GM18861 (cell line): Measurements from ENCODE around the gene KPTN.

ENCODE experiments used
- ATAC-seq: cut with Tn5 transposase; IDR thresholded peaks from one replicate; pipeline ENCODE4 v1.9.1; 2021; ENCODE audit not compliant: unreplicated experiment

The KPTN gene

DNA sequence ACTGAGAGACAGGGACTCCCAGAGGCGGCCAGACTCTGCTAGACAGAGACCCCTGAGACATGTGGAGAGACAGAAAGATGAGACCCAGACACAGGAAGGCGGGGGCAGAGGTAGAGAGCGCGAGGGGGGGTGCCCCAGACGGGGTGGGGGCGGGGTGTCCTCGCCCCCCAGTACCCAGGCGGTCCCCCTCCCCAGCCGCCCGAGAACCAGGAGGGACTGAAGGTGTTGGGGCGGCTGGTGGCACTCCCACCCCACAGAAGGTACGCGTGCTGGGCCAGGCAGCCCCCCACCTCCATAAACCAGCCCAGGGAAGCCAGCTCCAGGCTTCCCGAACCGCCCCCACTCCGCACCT lies 12.7 kb downstream of the KPTN start:
- ATAC-seq, result no peak

- ATAC-seq, result no peak
Measured at GRCh38 chr19:47470447-47471195, 13.4 kb downstream of the KPTN start.

DNA sequence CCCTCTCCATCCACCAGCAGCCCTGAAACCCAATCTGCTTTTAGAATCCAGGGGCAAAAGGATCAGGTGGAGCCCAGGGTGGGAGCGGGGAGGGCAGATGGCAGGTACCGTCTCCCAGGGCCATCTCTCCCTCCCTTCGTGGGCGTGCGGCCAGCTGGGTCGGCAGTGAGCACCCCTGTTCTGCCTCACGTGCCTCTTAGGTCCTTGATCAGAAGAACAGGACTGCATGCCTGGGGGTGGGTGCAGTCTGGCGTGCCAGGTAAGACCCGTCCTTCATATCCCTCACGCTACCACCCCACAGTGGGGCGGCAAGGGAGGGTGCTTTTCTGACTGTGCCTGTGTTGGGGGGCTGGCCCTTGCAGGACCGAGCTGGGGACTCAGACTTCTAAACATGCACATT lies 14.3 kb downstream of the KPTN start:
- no peak for ATAC-seq

DNA sequence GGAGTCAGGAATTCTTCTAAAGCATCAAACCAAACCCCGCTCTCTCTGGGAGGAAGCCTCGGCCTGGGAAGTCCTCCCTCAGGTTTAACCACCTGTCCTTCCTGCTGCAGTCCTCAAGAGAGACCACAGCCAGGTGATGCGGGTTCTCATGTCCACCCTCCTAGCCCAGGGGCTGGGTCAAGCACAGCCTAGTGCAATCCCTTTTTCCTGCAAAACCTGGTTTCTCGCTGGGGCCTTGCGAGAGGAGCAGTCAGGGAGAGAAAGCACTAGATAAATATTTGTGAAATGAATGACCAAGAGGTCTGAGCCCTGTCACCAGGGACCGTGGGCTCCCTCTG lies 14.7 kb downstream of the KPTN start:
- ATAC-seq, result no peak

- ATAC-seq, result no peak
Measured at GRCh38 chr19:47467914-47468313, 16.1 kb downstream of the KPTN start.

- ATAC-seq, result no peak
Measured at GRCh38 chr19:47465957-47466356, 18.1 kb downstream of the KPTN start.

DNA sequence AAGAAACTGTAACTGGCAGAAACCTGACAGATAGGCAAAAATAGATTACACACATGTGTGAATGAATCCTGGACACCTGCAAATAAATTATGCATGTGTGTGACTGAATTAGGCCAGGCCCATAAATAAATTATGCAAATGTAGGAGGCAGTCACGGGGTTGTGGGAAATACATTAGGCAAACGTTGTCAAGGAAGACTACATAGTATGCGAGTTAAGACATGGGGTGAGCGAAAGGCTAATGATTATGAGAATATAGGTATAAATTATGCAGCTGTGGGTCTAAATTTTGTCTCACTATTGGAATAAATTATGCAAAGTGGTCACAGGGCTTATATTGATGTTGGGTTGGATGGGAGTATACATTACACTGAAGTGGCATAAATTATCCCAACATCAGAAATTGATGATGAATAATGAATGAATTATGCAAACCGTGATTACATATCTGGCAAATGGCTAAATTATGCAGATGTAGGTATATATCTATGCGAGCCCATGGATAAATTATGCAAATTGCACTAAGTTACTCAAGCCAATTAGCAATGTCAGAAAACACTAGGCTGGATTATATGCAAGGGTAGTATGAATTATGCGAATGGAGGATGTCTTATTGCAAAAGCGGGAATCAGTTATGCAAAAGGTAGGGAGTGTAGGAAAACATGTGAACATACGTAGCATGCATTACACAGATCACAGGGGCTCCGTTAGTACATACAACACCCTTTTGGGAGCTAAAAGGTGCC lies 19.2 kb downstream of the KPTN start:
- no peak for ATAC-seq

- ATAC-seq, result no peak
Measured at GRCh38 chr19:47461876-47462275, 22.1 kb downstream of the KPTN start.

- no peak for ATAC-seq
Measured at GRCh38 chr19:47459477-47459876, 24.5 kb downstream of the KPTN start.

GRCh38 chr19:47458672-47459071 lies 25.3 kb downstream of the KPTN start:
- ATAC-seq, result no peak

- ATAC-seq, result no peak
Measured at GRCh38 chr19:47456721-47457474, 27.1 kb downstream of the KPTN start.

GRCh38 chr19:47450478-47450877 lies 33.5 kb downstream of the KPTN start:
- no peak for ATAC-seq

DNA sequence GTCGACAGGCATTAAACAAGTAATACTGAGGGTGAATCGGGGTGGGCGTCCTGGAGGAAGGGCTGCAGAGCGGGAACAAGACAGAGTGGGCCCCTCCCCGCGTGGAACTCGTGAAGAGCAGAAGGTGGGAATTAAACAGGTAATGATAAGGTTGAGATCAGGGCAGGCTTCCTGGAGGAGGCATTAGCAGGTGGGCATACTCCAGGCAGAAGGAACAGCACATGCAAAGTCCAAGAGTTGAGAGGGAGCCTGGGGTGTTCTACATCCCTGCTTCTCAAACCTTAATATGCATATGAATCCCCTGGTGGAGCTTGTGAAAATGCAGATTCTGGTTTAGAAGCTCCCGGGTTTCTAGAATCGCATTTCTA lies 35.7 kb downstream of the KPTN start:
- no peak for ATAC-seq

GRCh38 chr19:47447470-47448359 lies 36.3 kb downstream of the KPTN start:
- ATAC-seq, result no peak

DNA sequence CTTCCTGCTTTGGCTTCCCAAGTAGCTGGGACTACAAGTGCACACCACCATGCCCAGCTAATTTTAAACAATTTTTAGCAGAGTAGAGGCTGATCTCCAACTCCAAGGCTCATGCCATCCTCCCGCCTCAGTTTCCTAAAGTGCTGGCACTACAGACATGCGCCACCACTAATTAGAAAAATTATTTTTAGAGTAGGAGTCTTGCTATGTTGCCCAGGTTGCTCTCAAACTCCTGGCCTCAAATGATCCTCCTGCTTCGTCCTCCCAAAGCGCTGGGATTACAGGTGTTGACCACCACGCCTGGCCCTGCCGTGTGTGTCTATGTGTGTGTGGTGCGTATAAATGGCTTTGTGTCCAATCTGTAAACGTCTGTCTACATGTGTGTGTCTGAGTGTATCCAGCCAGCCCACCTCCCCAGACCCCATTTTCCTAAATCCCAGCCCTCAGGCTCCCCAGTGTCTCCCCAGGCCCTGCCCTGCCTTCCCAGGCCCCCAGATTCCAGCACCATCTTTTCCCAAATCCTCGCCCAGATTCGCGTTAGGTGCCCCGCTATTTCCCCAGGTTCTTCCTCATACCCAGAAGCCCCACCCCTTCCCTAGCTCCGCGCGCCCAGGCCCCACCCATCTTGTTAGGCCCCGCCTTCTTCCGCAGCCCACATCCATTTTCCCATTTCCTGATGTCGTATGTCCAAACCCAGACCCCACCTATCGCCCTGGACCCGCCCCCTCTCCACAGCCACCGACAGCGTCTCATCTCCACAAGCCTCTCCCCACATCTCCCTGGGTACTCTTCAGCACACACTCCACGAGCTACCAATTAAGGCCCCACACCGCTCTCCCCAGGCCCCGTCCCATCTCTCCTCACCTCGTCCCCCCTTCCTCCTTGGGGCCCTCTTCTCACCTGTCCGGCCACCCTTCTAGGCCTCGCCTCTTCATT lies 37.2 kb downstream of the KPTN start:
- no peak for ATAC-seq

- ATAC-seq, result no peak
Measured at GRCh38 chr19:47445937-47446402, 38.0 kb downstream of the KPTN start.

DNA sequence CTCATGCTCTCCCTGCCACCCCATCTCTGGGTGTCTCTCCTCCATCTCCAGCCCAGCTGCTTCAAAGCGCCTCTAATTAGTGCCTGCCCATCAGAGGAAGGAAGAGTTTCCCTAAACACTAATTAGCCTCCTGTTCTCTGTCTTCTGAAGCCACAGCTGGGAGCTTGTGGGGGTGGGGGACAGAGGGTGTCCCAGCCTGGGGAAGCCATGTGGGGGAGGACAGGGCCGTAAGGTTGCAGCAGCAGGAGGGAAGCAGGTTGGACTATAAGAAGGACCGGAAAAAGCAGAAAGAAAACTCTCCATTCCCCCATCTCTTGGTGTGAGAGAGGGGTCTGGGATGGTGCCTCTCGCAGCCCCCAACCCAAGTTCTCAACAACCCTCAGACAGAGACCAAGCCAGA lies 38.5 kb downstream of the KPTN start:
- ATAC-seq, result no peak

DNA sequence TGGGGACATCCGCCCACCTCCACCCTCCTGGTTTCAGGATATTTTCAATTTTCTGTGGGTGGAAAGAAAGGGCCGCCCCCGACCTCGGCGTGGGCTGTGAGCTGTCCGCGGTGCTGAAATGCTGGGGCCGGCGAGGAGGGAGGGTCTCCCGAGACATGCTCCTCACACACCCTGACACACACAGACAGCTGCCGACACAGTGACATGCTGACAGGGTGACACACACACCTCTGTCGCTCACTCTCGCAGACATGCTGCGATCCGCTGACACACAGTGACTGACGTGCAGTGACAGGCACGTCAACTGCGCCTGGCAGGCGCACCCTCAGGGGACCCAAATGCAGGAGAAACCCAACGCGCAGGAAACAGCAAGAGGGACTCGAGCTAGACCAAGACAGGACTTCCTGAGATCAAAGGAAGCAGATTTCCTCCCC lies 39.6 kb downstream of the KPTN start:
- ATAC-seq, result no peak

GRCh38 chr19:47443331-47443730 lies 40.7 kb downstream of the KPTN start:
- no peak for ATAC-seq

- no peak for ATAC-seq
Measured at GRCh38 chr19:47438793-47439220, 45.2 kb downstream of the KPTN start.
